ENCODE results near the gene THAP10. TPM values are rescaled to one million over a fixed set of nuclear protein-coding genes. Genes with fewer than 3 reads are reported as not detected.

Gene THAP10
- total and polyA plus RNA-seq, 2 donors from 2014 or later: 3.4 to 3.5 TPM

GRCh38 chr15:70837476-70837875 lies 54.8 kb downstream of the THAP10 start:
- DNase-seq: no peak
- no peak overlapping the region for H3K27ac ChIP-seq (ENCODE audit: low read depth in 2 of 2, low read length in 2 of 2)
- intact Hi-C loops (cut with DNase I): no loop called here
- peaks cover 0 to 12% (median 10%) of the 10 kb centered on the region in 3 donors for H3K36me3 ChIP-seq (ENCODE audit: control insufficient read depth in 2 of 3, insufficient read depth in 3 of 3, low read length in 3 of 3)
- H3K9me3 ChIP-seq (ENCODE audit: control insufficient read depth in 2 of 3, insufficient read depth in 1 of 3, low read length in 3 of 3): no peaks in the 10 kb centered on the region
- H3K27me3 ChIP-seq (ENCODE audit: control insufficient read depth, insufficient read depth, low read length): no peaks in the 10 kb centered on the region
- H3K4me3 ChIP-seq (ENCODE audit: low read length in 3 of 3): no peak overlapping the region
- H3K9ac ChIP-seq (ENCODE audit: low read length in 3 of 3): no peak overlapping the region
- FAIRE-seq: no peak
- H3K4me1 ChIP-seq (ENCODE audit: control insufficient read depth in 2 of 3, insufficient read depth in 2 of 3, low read depth in 1 of 3, low read length in 3 of 3): peaks cover 0 to 4% (median 0%) of the 10 kb centered on the region in 3 donors
- no peak for TF ChIP-seq CTCF (IDR thresholded peaks at IDR 0.05; ENCODE audit: borderline replicate concordance, extremely low read depth, insufficient read depth)

GRCh38 chr15:70835841-70836240 lies 56.4 kb downstream of the THAP10 start:
- no peak for FAIRE-seq
- Histone ChIP-seq H3K9ac (ENCODE audit: low read length in 3 of 3) (no peak overlapping the region), H3K36me3 (ENCODE audit: control insufficient read depth in 2 of 3, insufficient read depth in 3 of 3, low read length in 3 of 3) (peaks cover 0 to 12% (median 10%) of the 10 kb centered on the region in 3 donors), H3K27ac (ENCODE audit: low read depth in 2 of 2, low read length in 2 of 2) (no peak overlapping the region), H3K4me3 (ENCODE audit: low read length in 3 of 3) (no peak overlapping the region), H3K4me1 (ENCODE audit: control insufficient read depth in 2 of 3, insufficient read depth in 2 of 3, low read depth in 1 of 3, low read length in 3 of 3) (peaks cover 0 to 11% (median 4%) of the 10 kb centered on the region in 3 donors), H3K27me3 (ENCODE audit: control insufficient read depth, insufficient read depth, low read length) (no peaks in the 10 kb centered on the region), H3K9me3 (ENCODE audit: control insufficient read depth in 2 of 3, insufficient read depth in 1 of 3, low read length in 3 of 3) (no peaks in the 10 kb centered on the region)
- intact Hi-C loops (cut with DNase I): no loop called here
- no peak for DNase-seq
- no peak for TF ChIP-seq CTCF (IDR thresholded peaks at IDR 0.05; ENCODE audit: borderline replicate concordance, extremely low read depth, insufficient read depth)

GRCh38 chr15:70835415-70835814 lies 56.8 kb downstream of the THAP10 start:
- no peaks in the 10 kb centered on the region for H3K9me3 ChIP-seq (ENCODE audit: control insufficient read depth in 2 of 3, insufficient read depth in 1 of 3, low read length in 3 of 3)
- H3K9ac ChIP-seq (ENCODE audit: low read length in 3 of 3): no peak overlapping the region
- peaks cover 0 to 14% (median 6%) of the 10 kb centered on the region in 3 donors for H3K4me1 ChIP-seq (ENCODE audit: control insufficient read depth in 2 of 3, insufficient read depth in 2 of 3, low read depth in 1 of 3, low read length in 3 of 3)
- no peak for FAIRE-seq
- H3K27ac ChIP-seq (ENCODE audit: low read depth in 2 of 2, low read length in 2 of 2): no peak overlapping the region
- no peak for DNase-seq
- intact Hi-C loops (cut with DNase I): no loop called here
- H3K27me3 ChIP-seq (ENCODE audit: control insufficient read depth, insufficient read depth, low read length): no peaks in the 10 kb centered on the region
- H3K36me3 ChIP-seq (ENCODE audit: control insufficient read depth in 2 of 3, insufficient read depth in 3 of 3, low read length in 3 of 3): peaks cover 0 to 12% (median 10%) of the 10 kb centered on the region in 3 donors
- H3K4me3 ChIP-seq (ENCODE audit: low read length in 3 of 3): no peak overlapping the region
- TF ChIP-seq CTCF (IDR thresholded peaks at IDR 0.05; ENCODE audit: borderline replicate concordance, extremely low read depth, insufficient read depth): no peak

GRCh38 chr15:70834999-70835398 lies 57.2 kb downstream of the THAP10 start:
- TF ChIP-seq CTCF (IDR thresholded peaks at IDR 0.05; ENCODE audit: borderline replicate concordance, extremely low read depth, insufficient read depth): no peak
- no peak overlapping the region for H3K4me3 ChIP-seq (ENCODE audit: low read length in 3 of 3)
- no peaks in the 10 kb centered on the region for H3K27me3 ChIP-seq (ENCODE audit: control insufficient read depth, insufficient read depth, low read length)
- intact Hi-C loops (cut with DNase I): no loop called here
- H3K4me1 ChIP-seq (ENCODE audit: control insufficient read depth in 2 of 3, insufficient read depth in 2 of 3, low read depth in 1 of 3, low read length in 3 of 3): peaks cover 0 to 18% (median 8%) of the 10 kb centered on the region in 3 donors
- no peak overlapping the region for H3K27ac ChIP-seq (ENCODE audit: low read depth in 2 of 2, low read length in 2 of 2)
- H3K9me3 ChIP-seq (ENCODE audit: control insufficient read depth in 2 of 3, insufficient read depth in 1 of 3, low read length in 3 of 3): no peaks in the 10 kb centered on the region
- FAIRE-seq (no peak), DNase-seq (no peak)
- no peak overlapping the region for H3K9ac ChIP-seq (ENCODE audit: low read length in 3 of 3)
- H3K36me3 ChIP-seq (ENCODE audit: control insufficient read depth in 2 of 3, insufficient read depth in 3 of 3, low read length in 3 of 3): peaks cover 0 to 12% (median 10%) of the 10 kb centered on the region in 3 donors
